OCI-M1 (cell line): ENCODE data around the gene FILIP1.
A peak's percentile ranks its signal among the peaks of the same experiment; 100 is the strongest.

ENCODE experiments used
- DNase-seq: peaks from one replicate; lab custom pipeline; 2025; lab: John Stamatoyannopoulos, UW

FILIP1 gene

GRCh38 chr6:75379536-75379935 lies 114.1 kb downstream of the FILIP1 start:
- no peak for DNase-seq

- no peak for DNase-seq
These were observed 115.5 kb downstream of the FILIP1 start for GRCh38 chr6:75378101-75378500.

GRCh38 chr6:75377386-75377785 lies 116.2 kb downstream of the FILIP1 start:
- DNase-seq = no peak

GRCh38 chr6:75376347-75377024 lies 117.1 kb downstream of the FILIP1 start:
- no peak for DNase-seq

GRCh38 chr6:75374961-75375400 lies 118.6 kb downstream of the FILIP1 start:
- no peak for DNase-seq

GRCh38 chr6:75372884-75373283 lies 120.7 kb downstream of the FILIP1 start:
- no peak for DNase-seq

- no peak for DNase-seq
These were observed 123.6 kb downstream of the FILIP1 start for GRCh38 chr6:75370011-75370410.

GRCh38 chr6:75368864-75369402 lies 124.7 kb downstream of the FILIP1 start:
- no peak for DNase-seq

GRCh38 chr6:75368151-75368779 lies 125.3 kb downstream of the FILIP1 start:
- peak; percentile 38 for DNase-seq

GRCh38 chr6:75363304-75363703 lies 130.3 kb downstream of the FILIP1 start:
- DNase-seq = no peak

- no peak for DNase-seq
These were observed 140.0 kb downstream of the FILIP1 start for GRCh38 chr6:75353644-75354043.

GRCh38 chr6:75351570-75351969 lies 142.0 kb downstream of the FILIP1 start:
- no peak for DNase-seq

GRCh38 chr6:75350808-75351207 lies 142.8 kb downstream of the FILIP1 start:
- DNase-seq = no peak

GRCh38 chr6:75350156-75350555 lies 143.4 kb downstream of the FILIP1 start:
- no peak for DNase-seq

GRCh38 chr6:75349262-75349984 lies 144.2 kb downstream of the FILIP1 start:
- peak; percentile 58 for DNase-seq

GRCh38 chr6:75348882-75349261 lies 144.7 kb downstream of the FILIP1 start:
- DNase-seq = no peak

GRCh38 chr6:75347898-75348610 lies 145.5 kb downstream of the FILIP1 start:
- no peak for DNase-seq

- DNase-seq = no peak
These were observed 148.2 kb downstream of the FILIP1 start for GRCh38 chr6:75345413-75345812.

GRCh38 chr6:75344455-75344854 lies 149.1 kb downstream of the FILIP1 start:
- no peak for DNase-seq

GRCh38 chr6:75344021-75344420 lies 149.6 kb downstream of the FILIP1 start:
- no peak for DNase-seq

- DNase-seq = peak; percentile 14
These were observed 155.6 kb downstream of the FILIP1 start for GRCh38 chr6:75337835-75338580.
